HUES48 (cell line): ENCODE data around the gene TTYH2.
A peak's percentile ranks its signal among the peaks of the same experiment; 100 is the strongest.
"Not testable (repeated sequence)": the region's sequence is repeated elsewhere in the genome, so short reads cannot be mapped to it uniquely, and the experiment has no call there.

ENCODE experiments used
- H3K27ac ChIP-seq: one replicate; pipeline ENCODE4 v1.7.0; 2013; ENCODE audit warnings: low read depth, low read length, inconsistent platforms
- H3K27me3 ChIP-seq: 2 replicates; pipeline ENCODE4 v1.6.1; 2013; ENCODE audit warnings: mild to moderate bottlenecking, low read length; ENCODE audit not compliant: control insufficient read depth, insufficient read depth
- H3K36me3 ChIP-seq: 2 replicates; pipeline ENCODE4 v1.6.1; 2013; ENCODE audit warnings: low read length; ENCODE audit not compliant: control insufficient read depth, insufficient read depth
- H3K4me1 ChIP-seq: 2 replicates; pipeline ENCODE4 v1.6.1; 2013; ENCODE audit warnings: mild to moderate bottlenecking, low read length; ENCODE audit not compliant: control insufficient read depth, insufficient read depth
- H3K4me3 ChIP-seq: 2 replicates; pipeline ENCODE4 v1.5.1; 2013; ENCODE audit warnings: mild to moderate bottlenecking, low read depth, low read length
- H3K9ac ChIP-seq: 2 replicates; pipeline ENCODE4 v1.6.1; 2013; ENCODE audit warnings: mild to moderate bottlenecking, low read depth, low read length, moderate library complexity
- H3K9me3 ChIP-seq: 2 replicates; pipeline ENCODE4 v1.6.1; 2013; ENCODE audit warnings: low read length; ENCODE audit not compliant: control insufficient read depth, insufficient read depth

TTYH2 gene

DNA sequence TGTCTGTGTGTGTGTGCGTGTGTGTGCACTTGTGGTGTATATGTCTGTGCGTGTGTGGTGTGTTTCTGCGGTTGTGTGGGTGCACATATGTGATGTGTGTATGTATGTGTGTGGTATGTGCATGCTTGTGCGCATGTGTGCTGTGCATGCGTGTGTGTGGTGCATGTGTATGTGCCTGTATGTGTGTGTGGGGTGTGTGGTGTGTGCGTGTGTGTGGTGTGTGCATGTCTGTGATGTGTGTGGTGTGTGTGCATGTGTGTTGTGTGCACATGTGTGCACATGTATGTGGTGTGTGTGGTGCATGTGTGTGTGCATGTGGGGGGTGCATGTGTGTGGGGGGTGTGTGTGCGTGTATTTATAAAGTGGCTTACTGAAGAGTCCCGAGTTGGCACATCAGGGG lies 37.7 kb downstream of the TTYH2 start:
- Histone ChIP-seq H3K27me3 (no peaks in the 10 kb centered on the region; the same call in 1 of the 2 replicates), H3K9ac (no peak overlapping the region), H3K4me1 (peaks cover 3% of the 10 kb centered on the region; the same call in 1 of the 2 replicates), H3K9me3 (no peaks in the 10 kb centered on the region), H3K27ac (no peak overlapping the region), H3K4me3 (no peak overlapping the region), H3K36me3 (no peaks in the 10 kb centered on the region)

DNA sequence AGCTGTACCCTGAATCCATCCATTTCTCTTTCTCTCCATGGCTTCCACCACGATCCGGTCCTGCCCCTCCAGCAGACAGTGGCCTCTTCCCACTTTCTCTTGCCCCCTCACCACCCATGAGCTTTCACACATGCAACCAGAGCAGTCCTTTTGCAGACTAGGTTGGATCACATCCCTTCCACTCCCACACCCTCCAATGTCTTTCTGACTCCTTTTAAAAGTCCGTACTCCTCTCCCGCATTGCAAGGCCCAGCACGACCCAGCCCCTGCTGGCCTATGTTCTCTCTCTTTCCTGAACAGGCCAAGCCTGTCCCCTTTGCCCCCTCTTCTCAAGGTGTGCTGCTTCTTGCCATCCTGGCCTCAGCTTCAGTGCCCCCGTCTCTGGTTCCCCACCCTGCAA lies 38.2 kb downstream of the TTYH2 start:
- H3K4me1 ChIP-seq: no peaks in the 10 kb centered on the region
- H3K27ac ChIP-seq: no peak overlapping the region
- H3K9ac ChIP-seq: no peak overlapping the region
- H3K27me3 ChIP-seq: no peaks in the 10 kb centered on the region; the same call in 1 of the 2 replicates
- no peaks in the 10 kb centered on the region for H3K36me3 ChIP-seq
- H3K9me3 ChIP-seq: no peaks in the 10 kb centered on the region
- no peak overlapping the region for H3K4me3 ChIP-seq

GRCh38 chr17:74252211-74252610 lies 38.8 kb downstream of the TTYH2 start:
- Histone ChIP-seq H3K36me3 (no peaks in the 10 kb centered on the region), H3K4me3 (no peak overlapping the region), H3K4me1 (no peaks in the 10 kb centered on the region), H3K9ac (no peak overlapping the region), H3K27ac (no peak overlapping the region), H3K27me3 (no peaks in the 10 kb centered on the region; the same call in 1 of the 2 replicates), H3K9me3 (no peaks in the 10 kb centered on the region)

GRCh38 chr17:74253036-74253435 lies 39.7 kb downstream of the TTYH2 start:
- Histone ChIP-seq H3K4me1 (no peaks in the 10 kb centered on the region), H3K27me3 (no peaks in the 10 kb centered on the region), H3K27ac (no peak overlapping the region), H3K9me3 (no peaks in the 10 kb centered on the region), H3K36me3 (no peaks in the 10 kb centered on the region), H3K9ac (no peak overlapping the region), H3K4me3 (no peak overlapping the region)

GRCh38 chr17:74257311-74257710 lies 43.9 kb downstream of the TTYH2 start:
- no peak overlapping the region for H3K9ac ChIP-seq
- peaks cover 17% of the 10 kb centered on the region for H3K4me1 ChIP-seq
- no peaks in the 10 kb centered on the region for H3K36me3 ChIP-seq
- H3K9me3 ChIP-seq: no peaks in the 10 kb centered on the region
- no peak overlapping the region for H3K27ac ChIP-seq
- H3K27me3 ChIP-seq: no peaks in the 10 kb centered on the region
- no peak overlapping the region for H3K4me3 ChIP-seq

- no peaks in the 10 kb centered on the region for H3K9me3 ChIP-seq
- peak overlapping the region; percentile 45 for H3K27ac ChIP-seq
- no peak overlapping the region for H3K9ac ChIP-seq
- H3K27me3 ChIP-seq: no peaks in the 10 kb centered on the region
- H3K36me3 ChIP-seq: no peaks in the 10 kb centered on the region
- no peak overlapping the region for H3K4me3 ChIP-seq
- peaks cover 17% of the 10 kb centered on the region for H3K4me1 ChIP-seq
Observed at GRCh38 chr17:74259667-74260524, 46.5 kb downstream of the TTYH2 start.

DNA sequence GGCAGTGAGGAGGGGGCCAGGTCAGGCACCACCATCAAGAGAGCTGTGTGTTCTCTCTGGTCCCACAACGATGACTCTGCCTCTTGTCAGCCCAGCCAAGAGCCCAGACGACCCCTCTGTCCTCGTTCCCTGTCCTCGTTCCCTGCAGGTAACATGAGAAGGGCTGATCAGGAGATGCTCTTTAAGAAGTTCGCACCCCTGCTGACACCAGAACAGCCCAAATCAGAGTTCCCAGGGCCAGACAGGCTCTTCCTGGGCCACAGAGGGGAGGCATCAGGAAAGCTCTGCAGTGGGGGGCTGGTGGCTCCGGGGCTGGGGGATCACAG lies 47.1 kb downstream of the TTYH2 start:
- Histone ChIP-seq H3K27me3 (no peaks in the 10 kb centered on the region), H3K27ac (peak overlapping the region; percentile 45), H3K4me1 (peaks cover 17% of the 10 kb centered on the region), H3K4me3 (no peak overlapping the region), H3K9ac (no peak overlapping the region), H3K36me3 (no peaks in the 10 kb centered on the region), H3K9me3 (no peaks in the 10 kb centered on the region)

- Histone ChIP-seq H3K4me1 (peaks cover 17% of the 10 kb centered on the region), H3K9me3 (no peaks in the 10 kb centered on the region), H3K36me3 (no peaks in the 10 kb centered on the region), H3K27ac (no peak overlapping the region), H3K9ac (no peak overlapping the region), H3K4me3 (no peak overlapping the region), H3K27me3 (no peaks in the 10 kb centered on the region)
Observed at GRCh38 chr17:74262601-74263000, 49.2 kb downstream of the TTYH2 start.

GRCh38 chr17:74267054-74267453 lies 53.7 kb downstream of the TTYH2 start:
- H3K9ac ChIP-seq, H3K27ac ChIP-seq, H3K4me1 ChIP-seq, H3K4me3 ChIP-seq, H3K9me3 ChIP-seq, H3K36me3 ChIP-seq, H3K27me3 ChIP-seq: not testable (repeated sequence)

- no peaks in the 10 kb centered on the region for H3K27me3 ChIP-seq
- peaks cover 5% of the 10 kb centered on the region; the same call in 1 of the 2 replicates for H3K4me1 ChIP-seq
- H3K9ac ChIP-seq: no peak overlapping the region
- no peak overlapping the region for H3K4me3 ChIP-seq
- H3K9me3 ChIP-seq: no peaks in the 10 kb centered on the region
- no peak overlapping the region for H3K27ac ChIP-seq
- no peaks in the 10 kb centered on the region for H3K36me3 ChIP-seq
Observed at GRCh38 chr17:74267579-74267978, 54.2 kb downstream of the TTYH2 start.

DNA sequence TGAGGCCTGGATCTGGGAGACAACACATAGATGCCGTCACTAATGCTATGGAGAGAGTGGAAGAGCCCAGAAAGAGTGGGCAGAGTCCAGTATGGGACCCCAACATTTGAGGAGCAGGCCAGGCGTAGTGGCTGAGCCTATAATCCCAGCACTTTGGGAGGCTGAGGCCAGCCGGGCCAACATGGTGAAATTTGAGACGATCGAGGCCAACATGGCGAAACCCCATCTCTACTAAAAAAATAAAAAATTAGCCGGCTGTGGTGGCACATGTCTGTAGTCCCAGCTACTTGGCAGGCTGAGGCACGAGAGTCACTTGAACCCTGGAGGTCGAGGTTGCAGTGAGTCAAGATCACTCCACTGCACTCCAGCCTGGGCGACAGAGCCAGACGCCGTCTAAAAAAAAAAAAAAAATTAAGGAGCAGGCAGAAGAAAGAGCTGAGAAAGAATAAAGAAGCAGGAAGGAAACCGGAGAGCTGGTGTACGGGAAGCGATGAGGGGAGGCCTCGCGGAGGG lies 54.7 kb downstream of the TTYH2 start:
- Histone ChIP-seq H3K9me3 (no peaks in the 10 kb centered on the region), H3K4me1 (peaks cover 7% of the 10 kb centered on the region; the same call in 1 of the 2 replicates), H3K27ac (no peak overlapping the region), H3K9ac (no peak overlapping the region), H3K27me3 (no peaks in the 10 kb centered on the region), H3K4me3 (no peak overlapping the region), H3K36me3 (no peaks in the 10 kb centered on the region)
